ENCODE measurements around the gene TMEM98.
"Not testable (repeated sequence)": the region's sequence is repeated elsewhere in the genome, so short reads cannot be mapped to it uniquely, and the experiment has no call there.

Gene TMEM98

GRCh38 chr17:32913593-32913992 lies 14.4 kb upstream of the TMEM98 start:
- Histone ChIP-seq H3K9me3 (ENCODE audit: control insufficient read depth in 1 of 2, low read length in 2 of 2) (no peaks in the 10 kb centered on the region), H3K4me3 (ENCODE audit: low read depth in 1 of 2, low read length in 2 of 2) (no peak overlapping the region), H3K9ac (ENCODE audit: low read depth in 1 of 2, low read length in 2 of 2) (no peak overlapping the region), H3K36me3 (ENCODE audit: control insufficient read depth in 1 of 2, insufficient read depth in 2 of 2, low read length in 2 of 2) (no peaks in the 10 kb centered on the region), H3K4me1 (ENCODE audit: control insufficient read depth in 1 of 2, insufficient read depth in 2 of 2, low read length in 2 of 2) (peaks cover 30 to 33% of the 10 kb centered on the region in 2 donors), H3K27me3 (ENCODE audit: control insufficient read depth in 1 of 2, insufficient read depth in 2 of 2, low read length in 2 of 2) (no peaks in the 10 kb centered on the region), H3K27ac (ENCODE audit: low read depth, low read length) (no peak overlapping the region)

- Histone ChIP-seq H3K4me3 (ENCODE audit: low read depth in 1 of 2, low read length in 2 of 2) (no peak overlapping the region), H3K9ac (ENCODE audit: low read depth in 1 of 2, low read length in 2 of 2) (no peak overlapping the region), H3K27me3 (ENCODE audit: control insufficient read depth in 1 of 2, insufficient read depth in 2 of 2, low read length in 2 of 2) (no peaks in the 10 kb centered on the region), H3K36me3 (ENCODE audit: control insufficient read depth in 1 of 2, insufficient read depth in 2 of 2, low read length in 2 of 2) (no peaks in the 10 kb centered on the region), H3K4me1 (ENCODE audit: control insufficient read depth in 1 of 2, insufficient read depth in 2 of 2, low read length in 2 of 2) (peaks cover 30 to 33% of the 10 kb centered on the region in 2 donors), H3K9me3 (ENCODE audit: control insufficient read depth in 1 of 2, low read length in 2 of 2) (no peaks in the 10 kb centered on the region), H3K27ac (ENCODE audit: low read depth, low read length) (no peak overlapping the region)
These were observed 13.8 kb upstream of the TMEM98 start for GRCh38 chr17:32914181-32914580.

GRCh38 chr17:32915245-32915644 lies 12.7 kb upstream of the TMEM98 start:
- H3K27ac ChIP-seq (ENCODE audit: low read depth, low read length), result no peak overlapping the region

GRCh38 chr17:32916134-32916533 lies 11.8 kb upstream of the TMEM98 start:
- Histone ChIP-seq H3K9me3 (ENCODE audit: control insufficient read depth in 1 of 2, low read length in 2 of 2) (no peaks in the 10 kb centered on the region), H3K27me3 (ENCODE audit: control insufficient read depth in 1 of 2, insufficient read depth in 2 of 2, low read length in 2 of 2) (no peaks in the 10 kb centered on the region), H3K4me3 (ENCODE audit: low read depth in 1 of 2, low read length in 2 of 2) (no peak overlapping the region), H3K36me3 (ENCODE audit: control insufficient read depth in 1 of 2, insufficient read depth in 2 of 2, low read length in 2 of 2) (no peaks in the 10 kb centered on the region), H3K4me1 (ENCODE audit: control insufficient read depth in 1 of 2, insufficient read depth in 2 of 2, low read length in 2 of 2) (peaks cover 14 to 17% of the 10 kb centered on the region in 2 donors), H3K27ac (ENCODE audit: low read depth, low read length) (no peak overlapping the region), H3K9ac (ENCODE audit: low read depth in 1 of 2, low read length in 2 of 2) (no peak overlapping the region)

More at GRCh38 chr17:32915245-32915644, 12.7 kb upstream of the TMEM98 start:
- Histone ChIP-seq H3K36me3 (ENCODE audit: control insufficient read depth in 1 of 2, insufficient read depth in 2 of 2, low read length in 2 of 2) (no peaks in the 10 kb centered on the region), H3K9me3 (ENCODE audit: control insufficient read depth in 1 of 2, low read length in 2 of 2) (no peaks in the 10 kb centered on the region), H3K4me3 (ENCODE audit: low read depth in 1 of 2, low read length in 2 of 2) (no peak overlapping the region), H3K27me3 (ENCODE audit: control insufficient read depth in 1 of 2, insufficient read depth in 2 of 2, low read length in 2 of 2) (no peaks in the 10 kb centered on the region), H3K4me1 (ENCODE audit: control insufficient read depth in 1 of 2, insufficient read depth in 2 of 2, low read length in 2 of 2) (peaks cover 23 to 26% of the 10 kb centered on the region in 2 donors), H3K9ac (ENCODE audit: low read depth in 1 of 2, low read length in 2 of 2) (no peak overlapping the region)

- H3K27ac ChIP-seq (ENCODE audit: low read depth, low read length), result no peak overlapping the region
- H3K9me3 ChIP-seq (ENCODE audit: control insufficient read depth in 1 of 2, low read length in 2 of 2), result no peaks in the 10 kb centered on the region
- H3K4me3 ChIP-seq (ENCODE audit: low read depth in 1 of 2, low read length in 2 of 2), result no peak overlapping the region
- H3K27me3 ChIP-seq (ENCODE audit: control insufficient read depth in 1 of 2, insufficient read depth in 2 of 2, low read length in 2 of 2), result no peaks in the 10 kb centered on the region
- no peak overlapping the region for H3K9ac ChIP-seq (ENCODE audit: low read depth in 1 of 2, low read length in 2 of 2)
- H3K36me3 ChIP-seq (ENCODE audit: control insufficient read depth in 1 of 2, insufficient read depth in 2 of 2, low read length in 2 of 2), result no peaks in the 10 kb centered on the region
- H3K4me1 ChIP-seq (ENCODE audit: control insufficient read depth in 1 of 2, insufficient read depth in 2 of 2, low read length in 2 of 2), result peaks cover 5 to 8% of the 10 kb centered on the region in 2 donors
These were observed 10.9 kb upstream of the TMEM98 start for GRCh38 chr17:32917081-32917480.

GRCh38 chr17:32917842-32918241 lies 10.1 kb upstream of the TMEM98 start:
- no peaks in the 10 kb centered on the region for H3K36me3 ChIP-seq (ENCODE audit: control insufficient read depth in 1 of 2, insufficient read depth in 2 of 2, low read length in 2 of 2)
- no peak overlapping the region for H3K4me3 ChIP-seq (ENCODE audit: low read depth in 1 of 2, low read length in 2 of 2)
- no peaks in the 10 kb centered on the region for H3K9me3 ChIP-seq (ENCODE audit: control insufficient read depth in 1 of 2, low read length in 2 of 2)
- H3K9ac ChIP-seq (ENCODE audit: low read depth in 1 of 2, low read length in 2 of 2), result no peak overlapping the region
- H3K4me1 ChIP-seq (ENCODE audit: control insufficient read depth in 1 of 2, insufficient read depth in 2 of 2, low read length in 2 of 2), result peaks cover 0 to under 1% of the 10 kb centered on the region in 2 donors
- H3K27me3 ChIP-seq (ENCODE audit: control insufficient read depth in 1 of 2, insufficient read depth in 2 of 2, low read length in 2 of 2), result no peaks in the 10 kb centered on the region
- no peak overlapping the region for H3K27ac ChIP-seq (ENCODE audit: low read depth, low read length)

- H3K4me1 ChIP-seq (ENCODE audit: control insufficient read depth in 1 of 2, insufficient read depth in 2 of 2, low read length in 2 of 2); H3K36me3 ChIP-seq (ENCODE audit: control insufficient read depth in 1 of 2, insufficient read depth in 2 of 2, low read length in 2 of 2); H3K4me3 ChIP-seq (ENCODE audit: low read depth in 1 of 2, low read length in 2 of 2); H3K9me3 ChIP-seq (ENCODE audit: control insufficient read depth in 1 of 2, low read length in 2 of 2); H3K27ac ChIP-seq (ENCODE audit: low read depth, low read length); H3K9ac ChIP-seq (ENCODE audit: low read depth in 1 of 2, low read length in 2 of 2); H3K27me3 ChIP-seq (ENCODE audit: control insufficient read depth in 1 of 2, insufficient read depth in 2 of 2, low read length in 2 of 2): not testable (repeated sequence)
These were observed 8.1 kb upstream of the TMEM98 start for GRCh38 chr17:32919876-32920275.

GRCh38 chr17:32920293-32920692 lies 7.7 kb upstream of the TMEM98 start:
- Histone ChIP-seq H3K27me3 (ENCODE audit: control insufficient read depth in 1 of 2, insufficient read depth in 2 of 2, low read length in 2 of 2) (no peaks in the 10 kb centered on the region), H3K4me3 (ENCODE audit: low read depth in 1 of 2, low read length in 2 of 2) (no peak overlapping the region), H3K36me3 (ENCODE audit: control insufficient read depth in 1 of 2, insufficient read depth in 2 of 2, low read length in 2 of 2) (no peaks in the 10 kb centered on the region), H3K4me1 (ENCODE audit: control insufficient read depth in 1 of 2, insufficient read depth in 2 of 2, low read length in 2 of 2) (no peaks in the 10 kb centered on the region), H3K27ac (ENCODE audit: low read depth, low read length) (no peak overlapping the region), H3K9ac (ENCODE audit: low read depth in 1 of 2, low read length in 2 of 2) (no peak overlapping the region), H3K9me3 (ENCODE audit: control insufficient read depth in 1 of 2, low read length in 2 of 2) (no peaks in the 10 kb centered on the region)

GRCh38 chr17:32921017-32921416 lies 6.9 kb upstream of the TMEM98 start:
- Histone ChIP-seq H3K36me3 (ENCODE audit: control insufficient read depth in 1 of 2, insufficient read depth in 2 of 2, low read length in 2 of 2) (no peaks in the 10 kb centered on the region), H3K27ac (ENCODE audit: low read depth, low read length) (no peak overlapping the region), H3K4me1 (ENCODE audit: control insufficient read depth in 1 of 2, insufficient read depth in 2 of 2, low read length in 2 of 2) (no peaks in the 10 kb centered on the region), H3K4me3 (ENCODE audit: low read depth in 1 of 2, low read length in 2 of 2) (no peak overlapping the region), H3K9ac (ENCODE audit: low read depth in 1 of 2, low read length in 2 of 2) (no peak overlapping the region), H3K27me3 (ENCODE audit: control insufficient read depth in 1 of 2, insufficient read depth in 2 of 2, low read length in 2 of 2) (no peaks in the 10 kb centered on the region), H3K9me3 (ENCODE audit: control insufficient read depth in 1 of 2, low read length in 2 of 2) (no peaks in the 10 kb centered on the region)

GRCh38 chr17:32923905-32924304 lies 4.0 kb upstream of the TMEM98 start:
- peaks cover 10 to 12% of the 10 kb centered on the region in 2 donors for H3K4me1 ChIP-seq (ENCODE audit: control insufficient read depth in 1 of 2, insufficient read depth in 2 of 2, low read length in 2 of 2)
- H3K27me3 ChIP-seq (ENCODE audit: control insufficient read depth in 1 of 2, insufficient read depth in 2 of 2, low read length in 2 of 2); H3K36me3 ChIP-seq (ENCODE audit: control insufficient read depth in 1 of 2, insufficient read depth in 2 of 2, low read length in 2 of 2); H3K9me3 ChIP-seq (ENCODE audit: control insufficient read depth in 1 of 2, low read length in 2 of 2); H3K27ac ChIP-seq (ENCODE audit: low read depth, low read length); H3K9ac ChIP-seq (ENCODE audit: low read depth in 1 of 2, low read length in 2 of 2); H3K4me3 ChIP-seq (ENCODE audit: low read depth in 1 of 2, low read length in 2 of 2): not testable (repeated sequence)

- Histone ChIP-seq H3K36me3 (ENCODE audit: control insufficient read depth in 1 of 2, insufficient read depth in 2 of 2, low read length in 2 of 2) (peaks cover 0 to 1% of the 10 kb centered on the region in 2 donors), H3K27ac (ENCODE audit: low read depth, low read length) (no peak overlapping the region), H3K4me3 (ENCODE audit: low read depth in 1 of 2, low read length in 2 of 2) (no peak overlapping the region), H3K9me3 (ENCODE audit: control insufficient read depth in 1 of 2, low read length in 2 of 2) (no peaks in the 10 kb centered on the region), H3K4me1 (ENCODE audit: control insufficient read depth in 1 of 2, insufficient read depth in 2 of 2, low read length in 2 of 2) (peaks cover 13 to 22% of the 10 kb centered on the region in 2 donors), H3K27me3 (ENCODE audit: control insufficient read depth in 1 of 2, insufficient read depth in 2 of 2, low read length in 2 of 2) (peaks cover 9 to 18% of the 10 kb centered on the region in 2 donors), H3K9ac (ENCODE audit: low read depth in 1 of 2, low read length in 2 of 2) (no peak overlapping the region)
These were observed 1.8 kb upstream of the TMEM98 start for GRCh38 chr17:32926183-32926582.

All from duodenal mucosa (tissue), 2 donors.